Fibroblast of pulmonary artery (primary cell): ENCODE measurements around the gene OR4D6.

Experiments used
- DNase-seq: peaks from one replicate; pipeline ENCODE4 v3.0.0-alpha.2; 2010; ENCODE audit warnings: low read depth
- H3K4me3 ChIP-seq: replicated peaks from 2 replicates; pipeline ENCODE4 v1.5.1; 2011; ENCODE audit warnings: low read depth, mild to moderate bottlenecking, control low read depth, low read length, moderate library complexity
- TF ChIP-seq, protein P1 (sequence below): IDR thresholded peaks from 2 replicates; pipeline ENCODE4 v1.5.1; 2011; ENCODE audit warnings: mild to moderate bottlenecking, control low read depth, low read length, inconsistent platforms; ENCODE audit errors: missing control alignments

OR4D6 gene

DNA sequence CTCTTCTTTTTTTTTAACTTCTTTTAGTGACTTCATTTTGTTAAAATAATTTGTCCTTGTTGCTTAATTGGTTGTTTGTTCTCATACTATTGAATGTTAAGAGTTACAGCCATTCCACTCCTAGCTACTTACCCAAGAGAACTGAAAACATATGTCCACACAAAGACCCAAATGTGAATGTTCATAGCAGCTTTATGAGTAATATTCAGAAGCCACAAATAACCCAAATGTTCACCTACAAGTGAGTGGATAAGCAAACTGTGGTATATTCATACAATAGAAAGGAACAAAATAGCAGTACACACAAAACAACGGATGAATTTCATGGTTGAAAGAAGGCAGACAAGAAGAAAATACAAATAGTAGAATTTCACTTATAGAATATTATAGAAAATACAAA, 45.2 kb downstream of the OR4D6 start:
- no peak for DNase-seq
- H3K4me3 ChIP-seq, result no peak overlapping the region
- TF ChIP-seq, protein P1, sequence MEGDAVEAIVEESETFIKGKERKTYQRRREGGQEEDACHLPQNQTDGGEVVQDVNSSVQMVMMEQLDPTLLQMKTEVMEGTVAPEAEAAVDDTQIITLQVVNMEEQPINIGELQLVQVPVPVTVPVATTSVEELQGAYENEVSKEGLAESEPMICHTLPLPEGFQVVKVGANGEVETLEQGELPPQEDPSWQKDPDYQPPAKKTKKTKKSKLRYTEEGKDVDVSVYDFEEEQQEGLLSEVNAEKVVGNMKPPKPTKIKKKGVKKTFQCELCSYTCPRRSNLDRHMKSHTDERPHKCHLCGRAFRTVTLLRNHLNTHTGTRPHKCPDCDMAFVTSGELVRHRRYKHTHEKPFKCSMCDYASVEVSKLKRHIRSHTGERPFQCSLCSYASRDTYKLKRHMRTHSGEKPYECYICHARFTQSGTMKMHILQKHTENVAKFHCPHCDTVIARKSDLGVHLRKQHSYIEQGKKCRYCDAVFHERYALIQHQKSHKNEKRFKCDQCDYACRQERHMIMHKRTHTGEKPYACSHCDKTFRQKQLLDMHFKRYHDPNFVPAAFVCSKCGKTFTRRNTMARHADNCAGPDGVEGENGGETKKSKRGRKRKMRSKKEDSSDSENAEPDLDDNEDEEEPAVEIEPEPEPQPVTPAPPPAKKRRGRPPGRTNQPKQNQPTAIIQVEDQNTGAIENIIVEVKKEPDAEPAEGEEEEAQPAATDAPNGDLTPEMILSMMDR, result no peak

DNA sequence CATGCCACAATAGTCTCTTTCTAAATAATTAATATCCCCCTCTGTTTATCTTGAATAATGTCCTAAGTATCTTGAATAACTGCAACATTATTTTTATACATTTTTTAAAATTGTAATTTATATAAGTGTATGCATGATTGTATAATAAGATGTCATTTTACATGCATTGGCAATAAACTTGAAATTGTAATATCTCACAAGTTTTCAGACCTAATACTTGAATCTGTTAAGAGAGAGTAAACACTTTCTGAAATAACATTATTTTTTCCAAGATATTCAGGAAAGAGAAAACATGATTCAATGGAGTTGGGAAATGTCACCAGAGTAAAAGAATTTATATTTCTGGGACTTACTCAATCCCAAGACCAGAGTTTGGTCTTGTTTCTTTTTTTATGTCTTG, 46.5 kb downstream of the OR4D6 start, which contains the start of gene OR4D11:
Gene OR4D11 (plus strand): TSS at position 301 of the 400 bp plus-strand sequence. CDS start 0 bp downstream, at position 301.
- TF ChIP-seq, protein P1, result no peak
- DNase-seq, result no peak
- H3K4me3 ChIP-seq, result no peak within 1 kb of the TSS
